GM12878 (cell line): Measurements from ENCODE around the gene ATP13A4. TPM values are rescaled to one million over a fixed set of nuclear protein-coding genes. Genes with fewer than 3 reads are reported as not detected.

Experiments
- ATAC-seq: fragments of 200-7000 bp; cut with Tn5 transposase; 3 replicates; pipeline ENCODE4 v1.9.1; 2020; ENCODE audit warnings: mild to moderate bottlenecking, moderate library complexity
- BruUV-seq: library from RNA; stranded (reverse); fragments of 400-500 nt; replicated peaks from 2 replicates; lab custom pipeline; 2021; lab: Mats Ljungman, UMichigan
- CTCF ChIA-PET: fragments of 300-600 bp; sonication (Branson Sonifier 250); formaldehyde crosslinking; extraction: SDS; loops from one replicate; lab custom pipeline; 2021; ENCODE audit warnings: inconsistent platforms; lab: Yijun Ruan, JAX
- POLR2A ChIA-PET: fragments of 350-600 bp; formaldehyde crosslinking; extraction: SDS; loops from one replicate; lab custom pipeline; 2021; ENCODE audit warnings: inconsistent platforms; lab: Charles Lee
- RAD21 ChIA-PET: fragments of 300-600 bp; sonication (Branson Sonifier 250); formaldehyde crosslinking; loops from one replicate; lab custom pipeline; 2023; ENCODE audit warnings: antibody characterized with exemption; ENCODE audit not compliant: unreplicated experiment; lab: Charles Lee
- SMC1A ChIA-PET: fragments of 300-600 bp; sonication (Branson Sonifier 250); formaldehyde crosslinking; loops from one replicate; lab custom pipeline; 2023; ENCODE audit not compliant: unreplicated experiment, uncharacterized antibody; lab: Charles Lee
- DNase-seq: peaks from one replicate; pipeline ENCODE4 v3.0.0-alpha.2; 2011; ENCODE audit warnings: low read depth, low spot score
- FAIRE-seq: peaks from 3 replicates; lab custom pipeline; 2011; peaks lifted over from hg19 to GRCh38; lab: Jason Lieb, UNC
- H2AFZ ChIP-seq: 2 replicates; pipeline ENCODE4 v1.6.0; 2011; ENCODE audit warnings: low read depth, low read length, control low read depth; ENCODE audit not compliant: control insufficient read depth
- H3K27ac ChIP-seq: 2 replicates; pipeline ENCODE4 v1.5.1; 2011; ENCODE audit warnings: control low read depth; ENCODE audit not compliant: control insufficient read depth, insufficient read depth
- H3K27me3 ChIP-seq, 2 experiments: replicated peaks in 1 of 2; 2 replicates each; pipeline versions ENCODE4 v1.6.0 to v1.6.1; 2011; ENCODE audit warnings: low read length in 1 of 2; ENCODE audit not compliant: control insufficient read depth in 2 of 2, insufficient read depth in 2 of 2
- H3K36me3 ChIP-seq, 2 experiments: 2 replicates each; pipeline ENCODE4 v1.5.1; 2011; ENCODE audit warnings: low read length in 1 of 2; ENCODE audit not compliant: control insufficient read depth in 2 of 2, insufficient read depth in 2 of 2
- H3K4me1 ChIP-seq: 2 replicates; pipeline ENCODE4 v1.6.1; 2011; ENCODE audit warnings: mild to moderate bottlenecking, low read length, moderate library complexity, mixed read lengths; ENCODE audit not compliant: control insufficient read depth, insufficient read depth
- H3K4me2 ChIP-seq: 2 replicates; pipeline ENCODE4 v1.6.0; 2011; ENCODE audit warnings: control low read depth; ENCODE audit not compliant: control insufficient read depth, insufficient read depth
- H3K4me3 ChIP-seq: fragments of 200-600 bp; sonication (generic); 2 replicates; pipeline ENCODE4 v1.5.1; 2016
- H3K79me2 ChIP-seq: 2 replicates; pipeline ENCODE4 v1.6.0; 2011; ENCODE audit warnings: low read length; ENCODE audit not compliant: control insufficient read depth, insufficient read depth
- H3K9ac ChIP-seq: 2 replicates; pipeline ENCODE4 v1.8.0; 2011; ENCODE audit warnings: low read length, control low read depth, mixed read lengths; ENCODE audit not compliant: control insufficient read depth, insufficient read depth
- H3K9me3 ChIP-seq: replicated peaks from 3 replicates; pipeline ENCODE4 v1.5.1; 2011; ENCODE audit warnings: mild to moderate bottlenecking, low read length; ENCODE audit not compliant: control insufficient read depth, insufficient read depth
- H4K20me1 ChIP-seq: 2 replicates; pipeline ENCODE4 v1.6.0; 2011; ENCODE audit not compliant: control insufficient read depth, insufficient read depth
- DPF2 ChIP-seq: fragments of 450-650 bp; IDR thresholded peaks from 2 replicates; pipeline ENCODE4 v1.6.1; 2017; ENCODE audit warnings: mild to moderate bottlenecking
- EGR1 ChIP-seq, 2 experiments: IDR thresholded peaks; 1 replicate in 1 of 2; 2 replicates in 1 of 2; pipeline ENCODE4 v1.6.1; 2011 to 2012; ENCODE audit warnings: low read depth in 2 of 2, low read length in 2 of 2, borderline replicate concordance in 1 of 2, mild to moderate bottlenecking in 1 of 2, moderate library complexity in 1 of 2
- HDGF ChIP-seq: fragments of 450-650 bp; IDR thresholded peaks from 2 replicates; pipeline ENCODE4 v1.6.1; 2016; ENCODE audit warnings: antibody characterized with exemption
- KLF5 ChIP-seq: fragments of 450-650 bp; IDR thresholded peaks from 2 replicates; pipeline ENCODE4 v1.6.1; 2014; ENCODE audit warnings: mild to moderate bottlenecking; ENCODE audit not compliant: partially characterized antibody
- LARP7 ChIP-seq: fragments of 450-650 bp; IDR thresholded peaks from 2 replicates; pipeline ENCODE4 v1.6.1; 2017; ENCODE audit warnings: mild to moderate bottlenecking
- MYB ChIP-seq: fragments of 150-350 bp; IDR thresholded peaks from 2 replicates; pipeline ENCODE4 v1.6.1; 2014; ENCODE audit warnings: mild to moderate bottlenecking, low read depth, low read length, borderline replicate concordance
- NFYB ChIP-seq: IDR thresholded peaks from 2 replicates; pipeline ENCODE4 v1.6.1; 2011; ENCODE audit warnings: low read depth, mild to moderate bottlenecking, low read length, improper control_type of control experiment, moderate library complexity; ENCODE audit not compliant: insufficient read depth
- NRF1 ChIP-seq: conservative IDR thresholded peaks from 2 replicates; pipeline ENCODE4 v1.6.1; 2011; ENCODE audit warnings: mild to moderate bottlenecking, low read depth, low read length, improper control_type of control experiment
- SREBF2 ChIP-seq: IDR thresholded peaks from 2 replicates; pipeline ENCODE4 v1.6.1; 2012; ENCODE audit warnings: mild to moderate bottlenecking, low read length
- WGBS: methylation state at CpG from one replicate; pipeline ENCODE4 v1.1.6; 2016; ENCODE audit warnings: low lambda C conversion rate; ENCODE audit not compliant: insufficient replicate concordance, insufficient coverage; ENCODE audit errors: missing lambda C conversion rate; 5-methylcytosine and 5-hydroxymethylcytosine counted together
- in situ Hi-C: fragments of 300-500 bp; cut with MboI; formaldehyde crosslinking; loops from 9 replicates; pipeline ENCODE4 v1.14.3; 2018; ENCODE audit warnings: mixed read lengths
- intact Hi-C: fragments of 100-400 bp; cut with micrococcal nuclease; formaldehyde crosslinking; loops from one replicate; pipeline ENCODE4 v1.14.2; 2022; ENCODE audit not compliant: unreplicated experiment
- polyA plus RNA-seq, 11 experiments: library from polyadenylated mRNA; depleted of rRNA in 4 of 11; unstranded in 6 of 11; stranded (reverse) in 5 of 11; fragments of >200 nt; fragmentation: Nextera tagmentation in 4 of 11; fragmentation: Illumina TruSeq in 1 of 11; extraction: Ambion mirVana in 4 of 11; extraction: Trizol in 1 of 11; gene quantifications; 1 replicate in 1 of 11; 2 replicates in 10 of 11; pipeline versions ENCODE4 v1.2.1 to v1.2.3, GENCODE V29; 2011 to 2016; ENCODE audit warnings: inconsistent platforms in 2 of 11, missing spikeins in 2 of 11, low read depth in 1 of 11
- total RNA-seq, 4 experiments: library from RNA; depleted of rRNA in 3 of 4; stranded (reverse); fragments of >200 nt in 3 of 4; fragmentation: Illumina TruSeq in 1 of 4; extraction: Trizol in 1 of 4; gene quantifications; 2 replicates each; pipeline versions ENCODE4 v1.2.1 to v1.2.3, GENCODE V29; 2013 to 2021
- TF ChIP-seq, protein P1 (sequence below), 3 experiments: IDR thresholded peaks in 2 of 3; conservative IDR thresholded peaks in 1 of 3; 2 replicates each; pipeline ENCODE4 v1.5.1; 2011; ENCODE audit warnings: low read depth in 3 of 3, low read length in 3 of 3, mild to moderate bottlenecking in 3 of 3, control low read depth in 2 of 3, moderate library complexity in 2 of 3, inconsistent platforms in 1 of 3, mixed read lengths in 1 of 3; ENCODE audit not compliant: control insufficient read depth in 2 of 3, insufficient read depth in 1 of 3; ENCODE audit errors: extremely low read depth in 1 of 3
- TF ChIP-seq, protein P2 (sequence below): fragments of 150-350 bp; IDR thresholded peaks from 2 replicates; pipeline ENCODE4 v1.6.1; 2014; ENCODE audit warnings: mild to moderate bottlenecking, low read depth, low read length
- TF ChIP-seq, protein P3 (sequence below): IDR thresholded peaks from 2 replicates; pipeline ENCODE4 v1.6.1; 2011; ENCODE audit warnings: borderline replicate concordance, low read depth, mild to moderate bottlenecking, moderate library complexity, mixed read lengths, low read length; ENCODE audit not compliant: insufficient read depth; ENCODE audit errors: extremely low read length
- TF ChIP-seq, protein P4 (sequence below): fragments of 450-650 bp; IDR thresholded peaks from 2 replicates; pipeline ENCODE4 v1.6.1; 2018; ENCODE audit warnings: borderline replicate concordance, mild to moderate bottlenecking; ENCODE audit not compliant: partially characterized antibody
- TF ChIP-seq, protein P5 (sequence below): IDR thresholded peaks from 2 replicates; pipeline ENCODE4 v1.6.1; 2012; ENCODE audit warnings: mild to moderate bottlenecking, low read depth, low read length

The ATP13A4 gene
- total and polyA plus RNA-seq, 10 of the 15 experiments (the other 5 are each of a cell fraction or from before 2014, with no cell fraction given): 0.29 to 1.7 (median 1.0) TPM; not detected in 1

DNA sequence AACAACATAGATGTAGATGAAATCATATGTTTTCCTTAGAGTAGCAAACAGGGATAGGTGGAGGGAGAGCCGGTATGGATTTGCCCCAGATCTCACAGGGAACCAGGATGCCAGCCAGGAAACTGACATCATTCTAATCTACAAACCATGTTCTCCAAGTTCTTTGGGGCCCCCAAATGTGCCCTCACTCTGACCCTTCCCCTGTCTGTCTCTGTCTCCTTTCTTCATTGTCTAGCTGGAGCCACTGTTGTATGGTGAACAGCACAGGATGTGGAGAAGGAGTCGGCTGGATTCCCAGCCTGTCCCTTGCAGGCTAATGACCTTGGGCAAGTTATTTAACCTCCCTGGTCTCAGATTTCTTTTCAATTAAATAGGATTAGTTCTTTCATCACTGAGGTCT lies 177.1 kb downstream of the ATP13A4 start:
- TF ChIP-seq HDGF (no peak), SREBF2 (no peak), KLF5 (no peak), LARP7 (no peak), EGR1 (IDR thresholded peaks at IDR 0.05; ENCODE audit: borderline replicate concordance in 1 of 2, low read depth in 2 of 2, low read length in 2 of 2) (no peak), MYB (no peak), NFYB (no peak), NRF1 (no peak), DPF2 (no peak)
- TF ChIP-seq, protein P1, sequence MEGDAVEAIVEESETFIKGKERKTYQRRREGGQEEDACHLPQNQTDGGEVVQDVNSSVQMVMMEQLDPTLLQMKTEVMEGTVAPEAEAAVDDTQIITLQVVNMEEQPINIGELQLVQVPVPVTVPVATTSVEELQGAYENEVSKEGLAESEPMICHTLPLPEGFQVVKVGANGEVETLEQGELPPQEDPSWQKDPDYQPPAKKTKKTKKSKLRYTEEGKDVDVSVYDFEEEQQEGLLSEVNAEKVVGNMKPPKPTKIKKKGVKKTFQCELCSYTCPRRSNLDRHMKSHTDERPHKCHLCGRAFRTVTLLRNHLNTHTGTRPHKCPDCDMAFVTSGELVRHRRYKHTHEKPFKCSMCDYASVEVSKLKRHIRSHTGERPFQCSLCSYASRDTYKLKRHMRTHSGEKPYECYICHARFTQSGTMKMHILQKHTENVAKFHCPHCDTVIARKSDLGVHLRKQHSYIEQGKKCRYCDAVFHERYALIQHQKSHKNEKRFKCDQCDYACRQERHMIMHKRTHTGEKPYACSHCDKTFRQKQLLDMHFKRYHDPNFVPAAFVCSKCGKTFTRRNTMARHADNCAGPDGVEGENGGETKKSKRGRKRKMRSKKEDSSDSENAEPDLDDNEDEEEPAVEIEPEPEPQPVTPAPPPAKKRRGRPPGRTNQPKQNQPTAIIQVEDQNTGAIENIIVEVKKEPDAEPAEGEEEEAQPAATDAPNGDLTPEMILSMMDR (IDR thresholded peaks at IDR 0.05 in 2 of 3, conservative IDR thresholded peaks at IDR 0.05 in 1 of 3; ENCODE audit: control insufficient read depth in 2 of 3, extremely low read depth in 1 of 3, insufficient read depth in 1 of 3, low read depth in 3 of 3, low read length in 3 of 3): no peak
- TF ChIP-seq, protein P2, sequence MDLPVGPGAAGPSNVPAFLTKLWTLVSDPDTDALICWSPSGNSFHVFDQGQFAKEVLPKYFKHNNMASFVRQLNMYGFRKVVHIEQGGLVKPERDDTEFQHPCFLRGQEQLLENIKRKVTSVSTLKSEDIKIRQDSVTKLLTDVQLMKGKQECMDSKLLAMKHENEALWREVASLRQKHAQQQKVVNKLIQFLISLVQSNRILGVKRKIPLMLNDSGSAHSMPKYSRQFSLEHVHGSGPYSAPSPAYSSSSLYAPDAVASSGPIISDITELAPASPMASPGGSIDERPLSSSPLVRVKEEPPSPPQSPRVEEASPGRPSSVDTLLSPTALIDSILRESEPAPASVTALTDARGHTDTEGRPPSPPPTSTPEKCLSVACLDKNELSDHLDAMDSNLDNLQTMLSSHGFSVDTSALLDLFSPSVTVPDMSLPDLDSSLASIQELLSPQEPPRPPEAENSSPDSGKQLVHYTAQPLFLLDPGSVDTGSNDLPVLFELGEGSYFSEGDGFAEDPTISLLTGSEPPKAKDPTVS: no peak
- TF ChIP-seq, protein P3, sequence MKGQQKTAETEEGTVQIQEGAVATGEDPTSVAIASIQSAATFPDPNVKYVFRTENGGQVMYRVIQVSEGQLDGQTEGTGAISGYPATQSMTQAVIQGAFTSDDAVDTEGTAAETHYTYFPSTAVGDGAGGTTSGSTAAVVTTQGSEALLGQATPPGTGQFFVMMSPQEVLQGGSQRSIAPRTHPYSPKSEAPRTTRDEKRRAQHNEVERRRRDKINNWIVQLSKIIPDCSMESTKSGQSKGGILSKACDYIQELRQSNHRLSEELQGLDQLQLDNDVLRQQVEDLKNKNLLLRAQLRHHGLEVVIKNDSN: no peak
- TF ChIP-seq, protein P4, sequence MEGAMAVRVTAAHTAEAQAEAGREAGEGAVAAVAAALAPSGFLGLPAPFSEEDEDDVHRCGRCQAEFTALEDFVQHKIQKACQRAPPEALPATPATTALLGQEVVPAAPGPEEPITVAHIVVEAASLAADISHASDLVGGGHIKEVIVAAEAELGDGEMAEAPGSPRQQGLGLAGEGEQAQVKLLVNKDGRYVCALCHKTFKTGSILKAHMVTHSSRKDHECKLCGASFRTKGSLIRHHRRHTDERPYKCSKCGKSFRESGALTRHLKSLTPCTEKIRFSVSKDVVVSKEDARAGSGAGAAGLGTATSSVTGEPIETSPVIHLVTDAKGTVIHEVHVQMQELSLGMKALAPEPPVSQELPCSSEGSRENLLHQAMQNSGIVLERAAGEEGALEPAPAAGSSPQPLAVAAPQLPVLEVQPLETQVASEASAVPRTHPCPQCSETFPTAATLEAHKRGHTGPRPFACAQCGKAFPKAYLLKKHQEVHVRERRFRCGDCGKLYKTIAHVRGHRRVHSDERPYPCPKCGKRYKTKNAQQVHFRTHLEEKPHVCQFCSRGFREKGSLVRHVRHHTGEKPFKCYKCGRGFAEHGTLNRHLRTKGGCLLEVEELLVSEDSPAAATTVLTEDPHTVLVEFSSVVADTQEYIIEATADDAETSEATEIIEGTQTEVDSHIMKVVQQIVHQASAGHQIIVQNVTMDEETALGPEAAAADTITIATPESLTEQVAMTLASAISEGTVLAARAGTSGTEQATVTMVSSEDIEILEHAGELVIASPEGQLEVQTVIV: no peak
- TF ChIP-seq, protein P5, sequence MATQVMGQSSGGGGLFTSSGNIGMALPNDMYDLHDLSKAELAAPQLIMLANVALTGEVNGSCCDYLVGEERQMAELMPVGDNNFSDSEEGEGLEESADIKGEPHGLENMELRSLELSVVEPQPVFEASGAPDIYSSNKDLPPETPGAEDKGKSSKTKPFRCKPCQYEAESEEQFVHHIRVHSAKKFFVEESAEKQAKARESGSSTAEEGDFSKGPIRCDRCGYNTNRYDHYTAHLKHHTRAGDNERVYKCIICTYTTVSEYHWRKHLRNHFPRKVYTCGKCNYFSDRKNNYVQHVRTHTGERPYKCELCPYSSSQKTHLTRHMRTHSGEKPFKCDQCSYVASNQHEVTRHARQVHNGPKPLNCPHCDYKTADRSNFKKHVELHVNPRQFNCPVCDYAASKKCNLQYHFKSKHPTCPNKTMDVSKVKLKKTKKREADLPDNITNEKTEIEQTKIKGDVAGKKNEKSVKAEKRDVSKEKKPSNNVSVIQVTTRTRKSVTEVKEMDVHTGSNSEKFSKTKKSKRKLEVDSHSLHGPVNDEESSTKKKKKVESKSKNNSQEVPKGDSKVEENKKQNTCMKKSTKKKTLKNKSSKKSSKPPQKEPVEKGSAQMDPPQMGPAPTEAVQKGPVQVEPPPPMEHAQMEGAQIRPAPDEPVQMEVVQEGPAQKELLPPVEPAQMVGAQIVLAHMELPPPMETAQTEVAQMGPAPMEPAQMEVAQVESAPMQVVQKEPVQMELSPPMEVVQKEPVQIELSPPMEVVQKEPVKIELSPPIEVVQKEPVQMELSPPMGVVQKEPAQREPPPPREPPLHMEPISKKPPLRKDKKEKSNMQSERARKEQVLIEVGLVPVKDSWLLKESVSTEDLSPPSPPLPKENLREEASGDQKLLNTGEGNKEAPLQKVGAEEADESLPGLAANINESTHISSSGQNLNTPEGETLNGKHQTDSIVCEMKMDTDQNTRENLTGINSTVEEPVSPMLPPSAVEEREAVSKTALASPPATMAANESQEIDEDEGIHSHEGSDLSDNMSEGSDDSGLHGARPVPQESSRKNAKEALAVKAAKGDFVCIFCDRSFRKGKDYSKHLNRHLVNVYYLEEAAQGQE: no peak
- Histone ChIP-seq H3K9me3 (no peaks in the 10 kb centered on the region), H3K4me2 (no peak overlapping the region), H2AFZ (no peak overlapping the region), H3K27ac (no peak overlapping the region), H3K4me3 (no peak overlapping the region), H4K20me1 (no peaks in the 10 kb centered on the region), H3K36me3 (no peaks in the 10 kb centered on the region), H3K4me1 (no peaks in the 10 kb centered on the region), H3K27me3 (no peaks in the 10 kb centered on the region; a peak in 2 of 4 replicates), H3K79me2 (no peaks in the 10 kb centered on the region), H3K9ac (no peak overlapping the region)
- ATAC-seq: no peak
- no peak for DNase-seq
- no TSS peak for BruUV-seq
- intact Hi-C loops (no loop called here), in situ Hi-C loops (no loop called here)
- SMC1A ChIA-PET: no interaction called here
- POLR2A ChIA-PET: no interaction called here
- RAD21 ChIA-PET: no interaction called here
- no peak for FAIRE-seq
- CTCF ChIA-PET: no interaction called here
- 37% methylated on average over 2 of the region's 2 CpGs for WGBS
